Measurements from ENCODE around the gene ZBTB20. TPM values are rescaled to one million over a fixed set of nuclear protein-coding genes. Genes with fewer than 3 reads are reported as not detected.
A peak's percentile ranks its signal among the peaks of the same experiment; 100 is the strongest.

The ZBTB20 gene
- total and polyA plus RNA-seq, 2 experiments from 2014 or later, result 15.7 to 37.3 TPM

DNA sequence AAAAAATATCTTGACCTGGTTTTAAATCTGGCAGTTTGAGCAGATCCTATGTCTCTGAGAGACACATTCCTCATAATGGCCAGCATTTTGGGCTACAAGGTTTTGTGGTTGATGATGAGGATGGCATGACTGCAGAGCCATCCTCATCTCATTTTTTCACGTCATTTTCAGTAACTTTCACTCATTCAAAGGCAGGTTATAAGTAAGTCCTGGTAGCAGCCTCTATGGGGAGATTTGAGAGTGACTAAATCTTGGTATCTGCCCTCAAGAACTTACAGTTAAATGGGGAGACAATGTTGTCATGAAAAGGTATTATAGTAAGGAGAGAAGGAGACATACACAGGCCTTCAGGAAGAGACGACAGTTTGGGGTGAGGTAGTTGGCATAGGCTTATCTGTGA, 838.7 kb downstream of the ZBTB20 start:
- H3K9me3 ChIP-seq (ENCODE audit: low read depth), result no peaks in the 10 kb centered on the region
- H3K4me3 ChIP-seq, result no peak overlapping the region
- H3K36me3 ChIP-seq, result no peaks in the 10 kb centered on the region
- no peak overlapping the region for H3K27ac ChIP-seq
- no peaks in the 10 kb centered on the region for H3K4me1 ChIP-seq (ENCODE audit: low read depth)
- DNase-seq (ENCODE audit: low read depth in 1 of 2, low spot score in 1 of 2), result no peak
- no peaks in the 10 kb centered on the region for H3K27me3 ChIP-seq
- TF ChIP-seq, protein P1, sequence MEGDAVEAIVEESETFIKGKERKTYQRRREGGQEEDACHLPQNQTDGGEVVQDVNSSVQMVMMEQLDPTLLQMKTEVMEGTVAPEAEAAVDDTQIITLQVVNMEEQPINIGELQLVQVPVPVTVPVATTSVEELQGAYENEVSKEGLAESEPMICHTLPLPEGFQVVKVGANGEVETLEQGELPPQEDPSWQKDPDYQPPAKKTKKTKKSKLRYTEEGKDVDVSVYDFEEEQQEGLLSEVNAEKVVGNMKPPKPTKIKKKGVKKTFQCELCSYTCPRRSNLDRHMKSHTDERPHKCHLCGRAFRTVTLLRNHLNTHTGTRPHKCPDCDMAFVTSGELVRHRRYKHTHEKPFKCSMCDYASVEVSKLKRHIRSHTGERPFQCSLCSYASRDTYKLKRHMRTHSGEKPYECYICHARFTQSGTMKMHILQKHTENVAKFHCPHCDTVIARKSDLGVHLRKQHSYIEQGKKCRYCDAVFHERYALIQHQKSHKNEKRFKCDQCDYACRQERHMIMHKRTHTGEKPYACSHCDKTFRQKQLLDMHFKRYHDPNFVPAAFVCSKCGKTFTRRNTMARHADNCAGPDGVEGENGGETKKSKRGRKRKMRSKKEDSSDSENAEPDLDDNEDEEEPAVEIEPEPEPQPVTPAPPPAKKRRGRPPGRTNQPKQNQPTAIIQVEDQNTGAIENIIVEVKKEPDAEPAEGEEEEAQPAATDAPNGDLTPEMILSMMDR (IDR thresholded peaks at IDR 0.05; ENCODE audit: low read depth, low read length), result no peak

DNA sequence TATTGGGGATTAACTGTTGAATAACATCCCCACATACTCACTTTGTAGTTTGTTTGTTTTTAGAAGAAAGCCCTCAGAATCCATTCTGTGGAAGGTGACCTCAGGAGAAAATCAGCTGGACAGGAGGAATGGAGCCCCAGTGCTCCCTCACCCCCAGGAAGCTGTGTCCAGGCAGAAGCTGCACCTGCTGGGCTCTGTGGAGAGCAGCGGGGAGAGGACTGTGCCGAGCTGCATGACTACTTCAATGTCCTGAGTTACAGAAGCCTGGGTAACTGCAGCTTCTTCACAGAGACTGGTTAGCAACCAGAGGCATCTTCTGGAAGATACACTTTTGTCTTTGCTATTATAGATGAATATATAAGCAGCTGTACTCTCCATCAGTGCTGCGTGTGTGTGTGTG, 839.3 kb downstream of the ZBTB20 start:
- Histone ChIP-seq H3K36me3 (no peaks in the 10 kb centered on the region), H3K27ac (no peak overlapping the region), H3K27me3 (no peaks in the 10 kb centered on the region), H3K9me3 (ENCODE audit: low read depth) (no peaks in the 10 kb centered on the region), H3K4me3 (no peak overlapping the region), H3K4me1 (ENCODE audit: low read depth) (no peaks in the 10 kb centered on the region)
- TF ChIP-seq, protein P1 (IDR thresholded peaks at IDR 0.05; ENCODE audit: low read depth, low read length), result no peak
- DNase-seq (ENCODE audit: low read depth in 1 of 2, low spot score in 1 of 2), result no peak

DNA sequence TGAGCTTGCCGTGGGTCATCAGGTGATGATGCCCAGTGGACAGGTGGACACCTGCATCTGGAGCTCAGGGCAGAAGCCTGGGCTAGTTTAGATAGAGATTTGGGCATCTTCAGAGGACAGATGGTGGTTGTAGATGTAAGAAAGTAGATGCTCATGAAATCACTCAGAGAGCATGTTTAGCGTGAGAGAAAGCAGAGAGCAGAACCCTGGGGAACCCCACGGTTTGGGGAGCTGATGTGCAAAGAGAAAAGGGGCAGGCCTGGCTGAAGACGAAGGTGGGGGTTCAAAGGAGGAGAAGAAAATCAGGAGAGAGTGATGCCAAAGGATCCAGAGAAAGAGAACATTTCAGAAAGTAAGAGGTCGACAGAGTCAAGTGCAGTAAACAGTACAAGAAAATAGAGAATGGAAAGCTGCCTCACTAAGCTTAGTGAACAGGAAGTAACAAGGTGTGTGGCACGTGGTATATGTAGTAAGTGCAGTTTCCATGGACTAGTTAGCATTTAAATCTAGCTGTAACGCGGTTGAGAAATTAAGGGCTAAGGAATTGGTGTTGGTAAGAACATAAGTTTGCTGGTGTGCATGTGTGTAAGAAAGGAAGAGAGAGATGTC, 839.8 kb downstream of the ZBTB20 start:
- TF ChIP-seq, protein P1 (IDR thresholded peaks at IDR 0.05; ENCODE audit: low read depth, low read length), result no peak
- no peak overlapping the region for H3K27ac ChIP-seq
- no peaks in the 10 kb centered on the region for H3K9me3 ChIP-seq (ENCODE audit: low read depth)
- no peak for DNase-seq (ENCODE audit: low read depth in 1 of 2, low spot score in 1 of 2)
- no peaks in the 10 kb centered on the region for H3K36me3 ChIP-seq
- no peaks in the 10 kb centered on the region for H3K27me3 ChIP-seq
- H3K4me1 ChIP-seq (ENCODE audit: low read depth), result no peaks in the 10 kb centered on the region
- H3K4me3 ChIP-seq, result no peak overlapping the region

DNA sequence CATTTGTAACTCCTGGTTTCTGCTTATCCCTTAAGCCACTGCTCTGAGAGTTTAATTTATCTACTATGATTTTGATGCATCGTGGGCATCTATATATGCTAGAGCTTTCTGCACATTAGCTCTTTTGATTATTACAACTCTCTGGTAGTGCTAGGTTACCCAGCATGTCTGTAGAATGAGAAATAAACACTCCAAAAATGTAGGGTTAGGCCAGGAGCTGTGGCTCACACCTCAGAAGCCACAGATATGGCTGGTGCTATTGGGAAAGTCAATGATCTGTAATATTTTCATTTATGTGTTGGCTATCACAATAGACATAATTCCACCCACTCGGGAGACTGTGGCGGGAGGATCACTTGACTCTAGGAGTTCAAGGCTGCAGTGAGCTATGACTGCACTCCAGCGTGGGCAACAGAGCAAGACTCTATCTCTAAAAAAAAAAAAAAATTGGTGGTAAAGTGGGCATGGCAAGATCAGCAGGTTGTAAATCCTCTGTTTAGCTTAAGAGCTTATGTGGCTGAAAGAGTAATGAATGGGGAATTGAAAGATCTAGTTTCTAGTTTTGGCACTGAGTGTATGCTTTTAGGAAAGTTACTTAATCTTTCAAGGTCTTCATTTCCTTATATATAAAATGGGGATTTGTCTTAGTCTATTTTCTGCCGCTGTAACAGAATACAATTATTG, 847.0 kb downstream of the ZBTB20 start:
- Histone ChIP-seq H3K4me3 (no peak overlapping the region), H3K9me3 (ENCODE audit: low read depth) (no peaks in the 10 kb centered on the region), H3K27ac (no peak overlapping the region), H3K36me3 (no peaks in the 10 kb centered on the region), H3K27me3 (no peaks in the 10 kb centered on the region), H3K4me1 (ENCODE audit: low read depth) (no peaks in the 10 kb centered on the region)
- no peak for DNase-seq (ENCODE audit: low read depth in 1 of 2, low spot score in 1 of 2)
- TF ChIP-seq, protein P1 (IDR thresholded peaks at IDR 0.05; ENCODE audit: low read depth, low read length), result no peak

DNA sequence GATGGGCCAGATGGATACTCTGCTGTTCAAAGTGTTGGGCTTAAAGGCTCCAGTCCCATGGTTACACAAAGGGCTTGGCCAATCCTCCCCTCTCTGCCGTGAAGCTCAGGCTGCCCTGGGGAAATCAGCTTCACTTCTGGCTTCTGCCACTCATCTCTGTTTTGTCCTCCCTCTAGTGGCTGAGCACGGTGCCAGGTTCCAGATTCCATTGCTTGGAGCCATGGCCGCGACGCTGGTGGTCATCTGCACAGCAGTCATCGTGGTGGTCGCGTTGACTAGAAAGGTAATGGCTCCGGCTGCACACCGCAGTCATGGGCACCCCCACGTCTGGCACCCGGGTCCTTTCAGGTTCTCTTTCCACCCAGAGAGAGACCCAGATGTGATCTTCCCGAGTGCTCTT, 847.7 kb downstream of the ZBTB20 start:
- H3K4me3 ChIP-seq, result no peak overlapping the region
- no peaks in the 10 kb centered on the region for H3K36me3 ChIP-seq
- no peaks in the 10 kb centered on the region for H3K27me3 ChIP-seq
- no peaks in the 10 kb centered on the region for H3K9me3 ChIP-seq (ENCODE audit: low read depth)
- H3K4me1 ChIP-seq (ENCODE audit: low read depth), result no peaks in the 10 kb centered on the region
- DNase-seq (ENCODE audit: low read depth in 1 of 2, low spot score in 1 of 2), result peak; percentile 6 to 36
- no peak overlapping the region for H3K27ac ChIP-seq
- TF ChIP-seq, protein P1 (IDR thresholded peaks at IDR 0.05; ENCODE audit: low read depth, low read length), result peak; percentile 40
